Parathyroid adenoma (tissue), 2 donors: ENCODE data around the gene HAP1.

Source experiments
- H2AFZ ChIP-seq: fragments of 300-600 bp; sonication (generic); one replicate; pipeline ENCODE4 v1.7.0; 2017; ENCODE audit warnings: antibody characterized with exemption, mild to moderate bottlenecking
- H3K27ac ChIP-seq: fragments of 300-600 bp; sonication (generic); one replicate; pipeline ENCODE4 v1.7.0; 2017
- H3K27me3 ChIP-seq: fragments of 300-600 bp; sonication (generic); one replicate; pipeline ENCODE4 v1.7.0; 2017; ENCODE audit warnings: low read length; ENCODE audit not compliant: control insufficient read depth, insufficient read depth
- H3K36me3 ChIP-seq: fragments of 300-600 bp; sonication (generic); one replicate; pipeline ENCODE4 v1.7.0; 2017; ENCODE audit warnings: low read length; ENCODE audit not compliant: control insufficient read depth, insufficient read depth
- H3K4me1 ChIP-seq: fragments of 300-600 bp; sonication (generic); one replicate; pipeline ENCODE4 v1.7.0; 2017; ENCODE audit warnings: control low read depth
- H3K4me2 ChIP-seq: fragments of 300-600 bp; sonication (generic); one replicate; pipeline ENCODE4 v1.7.0; 2017; ENCODE audit warnings: low read length
- H3K4me3 ChIP-seq: fragments of 300-600 bp; sonication (generic); one replicate; pipeline ENCODE4 v1.7.0; 2017; ENCODE audit warnings: low read depth, low read length
- H3K79me2 ChIP-seq: fragments of 300-600 bp; sonication (generic); one replicate; pipeline ENCODE4 v1.7.0; 2017; ENCODE audit warnings: control low read depth
- H3K9ac ChIP-seq: fragments of 300-600 bp; sonication (generic); one replicate; pipeline ENCODE4 v1.7.0; 2017; ENCODE audit warnings: mild to moderate bottlenecking
- H3K9me3 ChIP-seq: fragments of 300-600 bp; sonication (generic); one replicate; pipeline ENCODE4 v1.7.0; 2017; ENCODE audit warnings: low read length; ENCODE audit not compliant: control insufficient read depth
- TF ChIP-seq, protein P1 (sequence below): fragments of 300-600 bp; sonication (generic); IDR thresholded peaks from one replicate; pipeline ENCODE4 v1.7.0; 2017; ENCODE audit warnings: antibody characterized with exemption, mild to moderate bottlenecking
- donor health status: primary hyperparathyroidism.

Gene HAP1

GRCh38 chr17:41769985-41770384 lies 35.5 kb upstream of the HAP1 start:
- no peaks in the 10 kb centered on the region for H3K9me3 ChIP-seq
- peaks cover 4% of the 10 kb centered on the region for H3K4me1 ChIP-seq
- no peak overlapping the region for H3K4me2 ChIP-seq
- H3K79me2 ChIP-seq: peaks cover 21% of the 10 kb centered on the region
- H3K9ac ChIP-seq: no peak overlapping the region
- TF ChIP-seq, protein P1, sequence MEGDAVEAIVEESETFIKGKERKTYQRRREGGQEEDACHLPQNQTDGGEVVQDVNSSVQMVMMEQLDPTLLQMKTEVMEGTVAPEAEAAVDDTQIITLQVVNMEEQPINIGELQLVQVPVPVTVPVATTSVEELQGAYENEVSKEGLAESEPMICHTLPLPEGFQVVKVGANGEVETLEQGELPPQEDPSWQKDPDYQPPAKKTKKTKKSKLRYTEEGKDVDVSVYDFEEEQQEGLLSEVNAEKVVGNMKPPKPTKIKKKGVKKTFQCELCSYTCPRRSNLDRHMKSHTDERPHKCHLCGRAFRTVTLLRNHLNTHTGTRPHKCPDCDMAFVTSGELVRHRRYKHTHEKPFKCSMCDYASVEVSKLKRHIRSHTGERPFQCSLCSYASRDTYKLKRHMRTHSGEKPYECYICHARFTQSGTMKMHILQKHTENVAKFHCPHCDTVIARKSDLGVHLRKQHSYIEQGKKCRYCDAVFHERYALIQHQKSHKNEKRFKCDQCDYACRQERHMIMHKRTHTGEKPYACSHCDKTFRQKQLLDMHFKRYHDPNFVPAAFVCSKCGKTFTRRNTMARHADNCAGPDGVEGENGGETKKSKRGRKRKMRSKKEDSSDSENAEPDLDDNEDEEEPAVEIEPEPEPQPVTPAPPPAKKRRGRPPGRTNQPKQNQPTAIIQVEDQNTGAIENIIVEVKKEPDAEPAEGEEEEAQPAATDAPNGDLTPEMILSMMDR: no peak
- no peak overlapping the region for H2AFZ ChIP-seq
- H3K27me3 ChIP-seq: no peaks in the 10 kb centered on the region
- no peaks in the 10 kb centered on the region for H3K36me3 ChIP-seq
- no peak overlapping the region for H3K4me3 ChIP-seq
- no peak overlapping the region for H3K27ac ChIP-seq

DNA sequence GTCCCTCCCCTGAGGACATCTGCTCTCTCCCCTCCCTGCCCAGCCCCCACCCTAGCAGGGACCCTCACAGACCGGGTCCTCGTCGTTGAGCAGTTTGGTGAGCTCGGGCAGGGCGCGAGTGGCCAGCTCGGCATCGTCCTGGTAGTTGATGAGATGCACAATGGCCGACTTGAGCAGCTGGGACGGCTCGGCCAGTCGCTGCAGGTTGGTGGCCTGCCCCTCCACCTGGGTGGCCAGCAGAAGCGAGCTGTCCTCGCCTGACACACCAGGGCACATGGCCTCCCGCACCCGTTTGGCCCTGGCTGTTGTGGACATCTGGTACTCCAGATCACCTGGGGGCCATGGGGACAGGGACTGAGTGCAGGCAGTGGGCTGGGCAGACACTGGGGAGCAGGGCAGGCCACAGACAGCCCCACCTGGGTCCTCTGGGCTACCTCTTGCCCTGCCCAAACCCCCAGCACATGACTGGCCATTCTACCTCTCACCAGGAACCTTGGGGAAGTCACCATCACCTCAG lies 35.0 kb upstream of the HAP1 start:
- no peak overlapping the region for H2AFZ ChIP-seq
- H3K27me3 ChIP-seq: no peaks in the 10 kb centered on the region
- no peak overlapping the region for H3K9ac ChIP-seq
- no peak overlapping the region for H3K4me3 ChIP-seq
- no peak overlapping the region for H3K4me2 ChIP-seq
- no peak overlapping the region for H3K27ac ChIP-seq
- peaks cover 18% of the 10 kb centered on the region for H3K79me2 ChIP-seq
- TF ChIP-seq, protein P1: no peak
- peaks cover 4% of the 10 kb centered on the region for H3K4me1 ChIP-seq
- H3K9me3 ChIP-seq: no peaks in the 10 kb centered on the region
- no peaks in the 10 kb centered on the region for H3K36me3 ChIP-seq

DNA sequence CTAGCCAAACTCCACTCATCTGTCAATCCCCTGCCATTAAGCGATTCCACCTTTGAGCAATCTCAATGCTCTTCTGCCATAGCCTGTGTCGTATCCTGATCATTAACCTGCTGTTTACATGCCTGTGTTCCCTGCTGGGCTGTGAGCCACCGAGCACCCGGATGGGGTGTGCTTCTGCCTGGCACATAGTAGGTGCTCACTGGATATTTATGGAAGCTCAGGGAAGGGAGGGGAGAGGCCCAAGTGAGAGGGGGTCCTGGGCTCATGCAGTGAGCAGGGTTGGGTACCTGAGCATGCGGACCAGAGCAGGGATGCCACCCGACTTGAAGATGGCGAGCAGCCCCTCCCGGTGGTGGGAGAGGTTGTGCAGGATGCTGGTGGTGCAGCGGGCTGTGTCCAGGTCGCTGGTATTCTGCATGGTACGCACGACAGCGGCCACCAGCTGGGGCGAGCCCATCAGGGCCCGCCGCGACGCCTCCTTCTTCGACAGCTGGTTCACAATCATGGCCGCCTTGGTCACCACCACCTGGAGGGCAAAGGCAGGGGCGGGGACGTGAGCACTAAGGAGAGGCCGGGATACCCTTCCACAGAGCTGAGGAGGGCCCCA lies 34.3 kb upstream of the HAP1 start:
- peaks cover 4% of the 10 kb centered on the region for H3K4me1 ChIP-seq
- no peaks in the 10 kb centered on the region for H3K9me3 ChIP-seq
- no peaks in the 10 kb centered on the region for H3K27me3 ChIP-seq
- H3K4me3 ChIP-seq: no peak overlapping the region
- no peak overlapping the region for H3K9ac ChIP-seq
- TF ChIP-seq, protein P1: no peak
- H3K79me2 ChIP-seq: peaks cover 17% of the 10 kb centered on the region
- H2AFZ ChIP-seq: no peak overlapping the region
- H3K27ac ChIP-seq: no peak overlapping the region
- H3K36me3 ChIP-seq: no peaks in the 10 kb centered on the region
- no peak overlapping the region for H3K4me2 ChIP-seq

GRCh38 chr17:41767324-41768042 lies 33.0 kb upstream of the HAP1 start:
- H3K79me2 ChIP-seq: peaks cover 10% of the 10 kb centered on the region
- H3K27me3 ChIP-seq: no peaks in the 10 kb centered on the region
- no peak overlapping the region for H3K9ac ChIP-seq
- no peaks in the 10 kb centered on the region for H3K36me3 ChIP-seq
- no peak overlapping the region for H3K27ac ChIP-seq
- TF ChIP-seq, protein P1: no peak
- H3K4me3 ChIP-seq: no peak overlapping the region
- H3K4me1 ChIP-seq: peaks cover 2% of the 10 kb centered on the region
- no peaks in the 10 kb centered on the region for H3K9me3 ChIP-seq
- H2AFZ ChIP-seq: no peak overlapping the region
- no peak overlapping the region for H3K4me2 ChIP-seq
